ENCODE results near the gene VAMP8.
"Not testable (repeated sequence)": the region's sequence is repeated elsewhere in the genome, so short reads cannot be mapped to it uniquely, and the experiment has no call there.

Gene VAMP8

GRCh38 chr2:85577386-85578242, at the start of gene VAMP8:
Gene VAMP8, plus strand, starts transcription at chr2:85577586. Its CDS starts 61 bp downstream, at chr2:85577647.
- peak; percentile 73 for DNase-seq

DNA sequence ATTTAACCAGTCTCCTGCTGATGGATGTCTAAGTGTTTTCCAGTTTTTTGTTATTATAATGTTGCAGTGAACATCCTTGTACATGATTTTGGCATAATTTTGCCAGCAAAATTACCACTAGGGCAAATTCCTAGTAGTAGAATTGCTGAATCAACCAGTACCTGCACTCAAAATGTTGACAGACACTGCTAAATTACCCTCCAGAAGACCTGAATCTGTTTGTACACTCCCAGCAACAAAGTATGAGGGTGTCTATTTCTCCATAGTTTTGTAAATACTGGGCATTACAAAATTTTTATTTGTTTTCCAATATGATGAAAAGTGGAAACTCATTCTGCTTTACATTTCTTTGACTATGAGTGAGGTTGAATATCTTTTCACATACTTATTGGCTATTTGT, 49.6 kb upstream of the VAMP8 start:
- no peak for DNase-seq

DNA sequence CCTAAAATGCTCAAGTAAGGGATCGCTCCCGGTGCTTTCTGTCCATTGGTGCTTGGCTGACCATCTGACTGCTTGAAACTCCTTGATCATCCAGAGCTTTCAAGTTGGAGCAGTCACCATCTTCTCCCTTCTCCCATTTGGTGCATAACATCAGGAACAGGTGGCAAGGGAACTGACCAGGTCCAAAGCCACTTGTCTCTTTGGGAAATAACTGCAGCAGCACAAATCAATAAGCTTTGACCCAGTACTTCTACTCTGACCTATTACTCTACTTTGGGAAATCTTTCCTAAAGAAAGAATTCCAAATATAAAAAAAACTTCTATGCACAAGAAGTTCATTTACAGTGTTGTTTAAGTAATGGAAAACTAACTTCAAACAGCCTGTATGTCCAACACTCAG, 49.0 kb upstream of the VAMP8 start:
- DNase-seq = no peak

- DNase-seq = no peak
These were observed 47.6 kb upstream of the VAMP8 start for GRCh38 chr2:85529809-85530208.

DNA sequence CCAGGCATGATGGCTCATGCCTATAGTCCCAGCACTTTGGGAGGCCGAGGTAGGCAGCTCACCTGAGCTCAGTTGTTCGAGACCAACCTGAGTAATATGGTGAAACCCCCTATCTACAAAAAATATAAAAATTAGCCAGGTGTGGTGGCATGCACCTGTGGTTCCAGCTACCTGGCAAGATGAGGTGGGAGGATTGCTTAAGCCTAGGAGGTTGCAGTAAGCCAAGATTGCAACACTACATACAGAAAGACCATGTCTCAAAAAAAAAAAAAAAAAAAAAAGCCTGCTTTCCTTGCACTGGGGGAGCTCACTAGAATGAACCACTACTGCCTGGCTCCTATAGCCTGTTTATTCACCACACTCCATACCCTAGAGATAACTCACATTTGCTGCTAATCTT, 45.8 kb upstream of the VAMP8 start:
- no peak for DNase-seq

GRCh38 chr2:85534099-85534498, 43.3 kb upstream of the VAMP8 start:
- no peak for DNase-seq

DNA sequence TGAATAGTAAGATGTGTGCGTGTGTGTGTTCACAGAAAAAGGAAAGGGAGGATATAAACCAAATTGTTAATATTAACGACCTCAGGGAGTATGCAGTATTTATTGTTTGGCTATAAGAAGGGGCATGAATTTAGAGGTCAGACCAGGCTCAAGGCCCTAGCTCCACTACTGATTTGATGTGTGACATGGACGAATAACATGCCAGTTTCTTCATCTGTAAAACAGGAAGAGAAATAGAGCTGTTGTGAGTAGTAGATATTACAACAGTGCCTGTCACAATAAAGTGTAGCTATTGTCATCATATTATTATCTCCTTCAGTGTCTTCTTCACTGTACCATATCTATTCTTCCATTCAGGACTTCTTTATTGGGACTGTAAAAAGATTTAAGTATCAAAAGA, 42.5 kb upstream of the VAMP8 start:
- DNase-seq = no peak

DNA sequence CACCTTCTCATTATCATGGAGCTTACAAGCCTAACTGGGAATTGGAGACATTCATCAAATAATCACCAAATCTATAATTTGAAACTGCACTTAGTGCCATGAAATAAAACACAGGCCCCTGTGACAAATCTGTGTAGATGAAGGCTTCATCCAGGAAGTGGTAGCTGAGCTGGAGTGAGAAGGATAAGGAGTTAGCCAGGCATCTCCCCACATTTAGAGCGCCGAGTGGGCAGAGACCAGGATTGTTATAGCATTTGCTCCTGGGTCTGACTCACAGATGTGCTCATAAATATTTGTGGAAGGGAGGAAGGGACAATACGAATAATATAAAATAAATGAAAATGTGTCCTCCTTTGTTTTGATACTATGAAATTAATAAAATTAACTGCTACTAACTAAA, 40.9 kb upstream of the VAMP8 start:
- no peak for DNase-seq

GRCh38 chr2:85537600-85538506, 39.5 kb upstream of the VAMP8 start:
- DNase-seq = peak; percentile 37

- peak; percentile 93 for DNase-seq
These were observed 38.7 kb upstream of the VAMP8 start, which contains the start of gene MAT2A for GRCh38 chr2:85538507-85539360. Gene MAT2A, plus strand, starts transcription at chr2:85539168. Its CDS starts 120 bp downstream, at chr2:85539288.

DNA sequence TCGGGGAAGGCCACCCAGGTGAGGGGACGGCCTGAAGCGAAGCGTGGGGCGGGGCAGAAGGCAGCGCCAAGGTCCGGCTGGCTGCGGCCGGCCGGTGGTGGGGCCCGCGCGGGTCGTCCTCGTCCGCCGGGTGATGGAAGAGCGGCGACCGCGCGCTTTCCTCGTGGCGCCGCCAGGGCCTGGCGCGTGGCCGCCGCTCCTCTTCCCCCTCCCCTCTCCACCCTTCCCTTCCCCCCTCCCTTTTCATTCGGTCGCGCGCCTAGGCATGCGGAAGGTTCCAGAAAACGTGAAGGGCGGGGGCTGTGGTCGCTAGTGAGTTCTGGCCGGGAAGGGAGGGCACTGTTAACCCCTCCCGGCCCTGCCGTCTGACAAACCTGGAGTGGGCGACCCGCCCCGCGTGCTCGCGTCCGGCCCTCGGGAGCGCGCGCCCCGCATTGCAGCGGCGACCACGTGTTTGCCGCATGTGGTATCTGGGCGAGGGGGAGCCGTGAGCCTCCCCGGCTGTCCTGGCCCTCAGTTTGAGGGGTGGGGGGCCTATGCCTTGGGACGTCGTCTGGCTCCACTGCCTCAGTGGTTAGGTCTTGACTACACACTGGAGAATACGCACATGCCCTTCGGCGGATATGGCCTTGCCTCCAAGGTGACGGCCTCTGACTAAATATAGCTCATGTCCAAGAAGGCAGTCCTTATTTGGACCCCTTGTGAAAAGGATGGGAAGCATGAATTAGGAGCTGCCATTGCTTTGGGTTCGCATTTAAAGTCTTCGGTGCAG, 37.8 kb upstream of the VAMP8 start:
- DNase-seq = no peak

DNA sequence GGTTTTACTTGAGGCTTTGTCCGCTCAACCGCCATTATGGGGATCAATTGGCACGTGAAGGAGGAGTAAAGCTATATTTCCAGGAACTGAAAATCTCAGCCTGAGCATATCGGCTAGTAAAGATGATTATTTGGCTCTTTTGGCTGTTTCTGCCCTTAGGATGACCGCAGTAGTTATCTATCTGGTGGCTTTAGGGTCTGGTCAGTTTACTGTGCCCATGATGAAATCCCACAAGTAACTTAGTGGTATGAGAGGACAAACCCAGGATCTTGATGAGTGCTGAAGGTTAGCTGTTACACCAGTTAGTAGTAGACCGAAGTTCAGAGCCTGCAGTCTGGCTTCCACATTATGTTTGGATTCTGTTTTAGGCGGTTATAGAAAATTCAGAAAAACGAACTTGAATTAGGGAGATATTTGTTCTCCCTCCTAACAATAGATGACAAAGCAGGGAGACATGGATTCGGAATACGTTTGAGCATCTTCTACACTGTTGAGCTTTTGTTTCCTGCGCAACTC, 37.2 kb upstream of the VAMP8 start:
- DNase-seq = no peak

GRCh38 chr2:85541262-85541661, 36.1 kb upstream of the VAMP8 start:
- no peak for DNase-seq

GRCh38 chr2:85541753-85542457, 35.5 kb upstream of the VAMP8 start:
- no peak for DNase-seq

GRCh38 chr2:85542777-85543176, 34.6 kb upstream of the VAMP8 start:
- no peak for DNase-seq

DNA sequence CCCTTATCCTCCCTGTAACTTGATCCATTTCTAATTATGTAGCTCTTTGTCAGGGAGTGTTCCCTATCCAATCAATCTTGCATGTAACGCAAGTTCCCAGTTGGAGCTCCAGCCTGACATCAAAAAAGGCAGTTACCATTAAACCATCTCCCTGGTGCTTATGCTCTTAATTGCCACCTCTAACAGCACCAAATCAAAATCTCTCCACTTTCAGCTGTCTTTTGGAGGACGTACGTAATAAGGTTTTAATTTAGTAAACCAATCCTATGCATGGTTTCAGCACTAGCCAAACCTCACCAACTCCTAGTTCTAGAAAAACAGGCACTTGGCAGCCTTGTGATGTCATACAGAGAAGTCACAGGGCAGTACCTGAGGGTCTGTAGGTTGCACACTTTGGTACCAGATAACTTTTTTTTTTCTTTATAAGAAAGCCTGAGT, 33.1 kb upstream of the VAMP8 start:
- not testable (repeated sequence) for DNase-seq

- DNase-seq = not testable (repeated sequence)
These were observed 32.2 kb upstream of the VAMP8 start for GRCh38 chr2:85544915-85545779.

- DNase-seq = no peak
These were observed 31.6 kb upstream of the VAMP8 start for GRCh38 chr2:85545780-85546240.

GRCh38 chr2:85547089-85547858, 30.1 kb upstream of the VAMP8 start:
- no peak for DNase-seq
